ENCODE measurements around the gene ACOX2.
A peak's percentile ranks its signal among the peaks of the same experiment; 100 is the strongest.

- TF ChIP-seq USF2 (IDR thresholded peaks at IDR 0.05; ENCODE audit: borderline replicate concordance, low read depth, low read length) (no peak), POLR2AphosphoS5 (IDR thresholded peaks at IDR 0.05; ENCODE audit: low read length) (no peak), MEF2B (IDR thresholded peaks at IDR 0.05; ENCODE audit: partially characterized antibody, poor library complexity, severe bottlenecking) (no peak), CTCF (IDR thresholded peaks at IDR 0.05 in 2 of 3, conservative IDR thresholded peaks at IDR 0.05 in 1 of 3; ENCODE audit: control insufficient read depth in 2 of 3, extremely low read depth in 1 of 3, insufficient read depth in 1 of 3, low read depth in 3 of 3, low read length in 3 of 3) (peak; percentile 83 to 86 (median 84)), MAX (IDR thresholded peaks at IDR 0.05; ENCODE audit: low read depth, low read length) (no peak), SPI1 (IDR thresholded peaks at IDR 0.05; ENCODE audit: borderline replicate concordance, insufficient read depth, low read depth, low read length) (no peak), ZNF274 (IDR thresholded peaks at IDR 0.05; ENCODE audit: insufficient read depth, insufficient read length) (no peak), RFX5 (IDR thresholded peaks at IDR 0.05; ENCODE audit: low read depth, low read length) (no peak), EZH2 (IDR thresholded peaks at IDR 0.05; ENCODE audit: borderline replicate concordance, control insufficient read depth, low read depth, low read length) (no peak), ZNF217 (IDR thresholded peaks at IDR 0.05) (no peak), EP300 (IDR thresholded peaks at IDR 0.05; ENCODE audit: borderline replicate concordance in 1 of 2, control insufficient read depth in 1 of 2, low read depth in 2 of 2, low read length in 2 of 2) (no peak), POLR2A (IDR thresholded peaks at IDR 0.05; ENCODE audit: low read depth, low read length) (no peak), PBX3 (IDR thresholded peaks at IDR 0.05; ENCODE audit: insufficient replicate concordance, low read depth, low read length) (no peak), RAD21 (IDR thresholded peaks at IDR 0.05; ENCODE audit: insufficient read depth, low read depth, low read length) (peak; percentile 75)
Measured at GRCh38 chr3:58568572-58569286, 31.7 kb upstream of the ACOX2 start.
